ENCODE data around the gene CCDC141. TPM values are rescaled to one million over a fixed set of nuclear protein-coding genes. Genes with fewer than 3 reads are reported as not detected.

The CCDC141 gene
- total RNA-seq, 1 donor from 2014 or later: 4.0 TPM

GRCh38 chr2:178782236-178782635 lies 267.7 kb downstream of the CCDC141 start:
- no peak for TF ChIP-seq CTCF (conservative IDR thresholded peaks at IDR 0.05)

More at GRCh38 chr2:178782236-178782635, 267.7 kb downstream of the CCDC141 start:
- no peaks in the 10 kb centered on the region for H3K27me3 Mint-ChIP-seq
- H3K9me3 Mint-ChIP-seq: no peaks in the 10 kb centered on the region
- no peaks in the 10 kb centered on the region for H3K36me3 Mint-ChIP-seq
- no peak overlapping the region for H3K27ac Mint-ChIP-seq
- no peak for DNase-seq (ENCODE audit: extremely low spot score, unreplicated experiment)
- no peaks in the 10 kb centered on the region for H3K4me1 Mint-ChIP-seq (ENCODE audit: unreplicated experiment)
- H3K4me3 Mint-ChIP-seq: no peak overlapping the region

Other genes with a start within 250 kb of the CCDC141 start
- 4.2 and 5.6 TPM in 2 replicates for gene TTN, start 242.7 kb downstream of the CCDC141 start, total RNA-seq (ENCODE audit: low replicate concordance)
- gene SESTD1, start 214.7 kb upstream of the CCDC141 start, total RNA-seq (ENCODE audit: low replicate concordance): 43.4 and 75.9 TPM in 2 replicates

All from type B pancreatic cell (in vitro differentiated cells).